Left forelimb (tissue), 1 donor: ENCODE results near the gene PGGT1B.

ENCODE experiments used
- DNase-seq: peaks from one replicate; pipeline ENCODE4 v3.0.0-alpha.2; 2018; ENCODE audit warnings: low spot score

The PGGT1B gene

GRCh38 chr5:115180165-115180709, 82.4 kb downstream of the PGGT1B start:
- DNase-seq, result no peak

DNA sequence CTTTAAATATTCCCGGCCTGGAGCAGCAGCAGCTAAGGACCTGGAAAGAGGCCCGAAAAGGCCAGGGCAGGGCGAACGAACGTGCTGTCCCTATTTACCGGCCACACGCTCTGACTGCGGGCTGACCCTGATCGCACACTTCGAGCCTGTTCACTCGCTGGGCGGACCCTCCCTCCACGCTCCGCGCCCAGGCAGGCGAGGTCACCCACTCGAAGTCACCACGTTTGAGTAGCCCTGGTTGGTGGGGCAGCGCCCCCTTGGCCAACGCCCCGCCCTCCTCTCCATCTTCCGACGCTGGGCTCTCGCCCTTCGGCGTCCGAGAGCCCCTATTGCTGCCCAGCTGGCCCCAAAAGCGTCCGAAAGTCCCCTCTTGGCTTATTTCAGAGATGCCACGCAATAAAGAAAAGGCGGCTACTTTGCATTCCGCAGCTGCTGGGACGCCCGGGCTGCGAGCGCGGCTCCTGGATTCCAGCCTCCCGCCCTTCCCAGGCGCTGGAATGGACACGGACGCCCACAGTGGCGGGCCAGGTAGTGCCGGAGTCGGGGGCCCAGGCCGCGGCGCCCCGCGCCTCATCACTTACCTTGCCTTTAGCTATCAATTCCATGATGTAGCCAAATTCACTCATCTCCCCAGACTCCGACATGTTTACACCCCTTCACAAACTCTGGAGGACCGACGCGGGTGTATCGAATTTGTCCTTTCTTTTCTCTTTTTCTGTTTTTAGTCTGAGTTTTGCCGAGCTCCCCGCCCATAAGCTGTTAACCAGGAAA, 83.1 kb downstream of the PGGT1B start:
- peak; percentile 70 for DNase-seq

- no peak for DNase-seq
These were observed 83.7 kb downstream of the PGGT1B start for GRCh38 chr5:115179030-115179393.

- DNase-seq, result no peak
These were observed 91.7 kb downstream of the PGGT1B start for GRCh38 chr5:115170929-115171510.

- DNase-seq, result peak; percentile 75
These were observed 92.3 kb downstream of the PGGT1B start for GRCh38 chr5:115170134-115170928.

- peak; percentile 92 for DNase-seq
These were observed 93.1 kb downstream of the PGGT1B start, which contains the start of gene TRIM36 for GRCh38 chr5:115169487-115170133. Gene TRIM36, minus strand, starts transcription at chr5:115169908. Its CDS starts 274 bp downstream, at chr5:115169634.

DNA sequence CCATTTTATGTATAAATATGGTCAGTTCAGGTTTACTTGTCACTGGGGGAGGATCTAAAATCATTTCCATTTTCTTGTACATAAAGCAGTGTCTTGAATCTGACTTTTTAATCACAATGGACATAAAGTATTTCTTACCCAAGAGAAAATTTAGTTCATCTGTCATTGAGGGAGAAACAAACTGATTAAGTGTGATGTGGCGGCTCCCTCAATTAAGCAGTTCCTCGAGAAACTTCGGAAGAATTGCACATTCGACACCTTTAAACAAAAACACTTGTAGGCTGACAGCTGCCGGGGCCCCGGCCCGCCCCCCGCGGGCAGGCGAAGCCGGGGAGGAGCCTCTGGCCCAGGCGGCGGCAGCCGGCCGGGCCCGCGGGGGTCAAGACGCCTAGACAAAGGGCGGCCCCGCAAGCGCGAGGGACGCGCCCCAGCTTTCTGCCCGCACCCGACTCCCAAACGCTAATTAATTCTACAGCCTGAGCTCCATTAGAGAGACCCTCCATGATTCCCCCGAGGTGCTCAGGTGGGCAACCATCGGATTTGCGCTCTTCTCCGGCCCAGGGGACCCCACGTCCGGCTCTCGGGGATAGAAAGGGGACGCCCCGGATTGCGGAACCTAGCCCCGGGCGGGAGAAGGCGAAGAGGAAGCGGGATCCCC, 93.7 kb downstream of the PGGT1B start:
- DNase-seq, result no peak

- DNase-seq, result no peak
These were observed 95.8 kb downstream of the PGGT1B start for GRCh38 chr5:115166744-115167393.

DNA sequence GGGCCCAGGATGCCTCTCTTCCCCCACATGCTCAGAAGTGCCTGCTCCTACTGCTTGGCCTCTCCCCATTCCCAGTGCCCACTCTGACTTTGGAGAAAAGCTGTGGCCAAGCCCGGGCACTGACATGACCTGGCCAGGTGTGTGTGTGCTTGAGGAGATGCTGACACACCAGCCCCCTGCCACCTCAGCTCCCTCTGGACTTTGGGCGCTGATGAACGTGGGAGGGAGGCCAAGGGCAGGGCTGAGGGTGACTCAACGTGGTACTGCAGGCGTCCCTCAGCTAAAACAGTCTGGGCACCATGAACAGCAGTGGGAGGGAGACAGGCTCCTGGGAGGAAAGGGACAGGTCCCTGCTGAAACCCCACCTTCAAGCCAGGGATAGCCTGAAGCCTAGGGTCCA, 96.9 kb downstream of the PGGT1B start:
- DNase-seq, result no peak

- no peak for DNase-seq
These were observed 101.7 kb downstream of the PGGT1B start for GRCh38 chr5:115160975-115161475.
